GM20431 (cell line): ENCODE measurements around the gene MLNR.

Experiments
- in situ Hi-C: fragments of 300-500 bp; cut with MseI, MboI; formaldehyde crosslinking; loops from one replicate; pipeline ENCODE4 v1.15.0; 2020; ENCODE audit warnings: low sequenced_read_pairs; ENCODE audit not compliant: unreplicated experiment

MLNR gene

DNA sequence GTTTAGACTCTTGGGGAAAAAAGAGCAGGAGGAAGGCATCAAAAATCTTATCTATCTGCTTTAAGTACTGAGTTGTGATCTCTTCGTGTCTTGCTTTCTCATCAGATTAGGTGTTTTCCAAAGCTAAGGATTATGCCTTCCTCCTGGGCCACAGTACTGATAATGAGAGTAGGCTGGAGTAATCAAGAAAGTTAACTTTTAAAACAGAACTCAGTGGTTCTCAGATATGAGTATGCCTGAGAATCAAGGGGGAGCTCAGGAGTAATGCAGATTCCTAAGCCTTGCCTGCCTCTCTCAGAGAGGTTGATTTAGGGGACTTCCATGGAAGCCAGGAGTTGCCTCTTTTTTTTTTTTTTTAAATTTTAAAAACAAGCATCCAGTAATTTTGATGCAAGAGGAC is 51.1 kb downstream of the MLNR start:
- in situ Hi-C loops: no loop called here
